Heart right ventricle (tissue), 16 donors: ENCODE data around the gene STARD4. TPM values are rescaled to one million over a fixed set of nuclear protein-coding genes. Genes with fewer than 3 reads are reported as not detected.

Source experiments
- ATAC-seq, 8 donors: fragments of 200-7000 bp; cut with Tn5 transposase; one replicate each; pipeline ENCODE4 v1.9.1; 2020; ENCODE audit warnings: mild to moderate bottlenecking in 8 of 8, moderate library complexity in 8 of 8, moderate number of reproducible peaks in 1 of 8
- DNase-seq, 2 donors: peaks; one replicate each; pipeline ENCODE4 v3.0.0-alpha.2; 2020
- H3K27ac ChIP-seq, 10 donors: fragments of 200-600 bp; sonication (generic) in 2 of 10; one replicate each; pipeline versions ENCODE4 v1.5.0 to v1.8.0; 2020 to 2022; ENCODE audit warnings: mild to moderate bottlenecking in 3 of 10
- H3K27me3 ChIP-seq, 7 donors: fragments of 200-600 bp; one replicate each; pipeline ENCODE4 v1.8.0; 2021 to 2022; ENCODE audit warnings: mild to moderate bottlenecking in 2 of 7
- H3K36me3 ChIP-seq, 9 donors: fragments of 200-600 bp; sonication (generic) in 1 of 9; one replicate each; pipeline versions ENCODE4 v1.5.0 to v1.8.0; 2020 to 2022; ENCODE audit warnings: mild to moderate bottlenecking in 2 of 9
- H3K4me1 ChIP-seq, 9 donors: fragments of 200-600 bp; sonication (generic) in 1 of 9; one replicate each; pipeline versions ENCODE4 v1.5.0 to v1.8.0; 2020 to 2022; ENCODE audit warnings: mild to moderate bottlenecking in 4 of 9
- H3K4me3 ChIP-seq, 10 donors: fragments of 200-600 bp; sonication (generic) in 2 of 10; one replicate each; pipeline versions ENCODE4 v1.5.0 to v1.8.0; 2020 to 2022; ENCODE audit warnings: mild to moderate bottlenecking in 7 of 10, moderate library complexity in 2 of 10
- H3K9me3 ChIP-seq, 11 donors: fragments of 200-600 bp in 10 of 11; sonication (generic) in 2 of 11; one replicate each; pipeline versions ENCODE4 v1.5.0 to v1.8.0; 2013 to 2022; ENCODE audit warnings: mild to moderate bottlenecking in 2 of 11, control low read depth in 1 of 11, moderate library complexity in 1 of 11
- WGBS, 2 donors: extraction: QIAGEN DNeasy Blood & Tissue Kit; methylation state at CpG; one replicate each; pipeline ENCODE4 v1.1.7; 2013; ENCODE audit warnings: inconsistent platforms in 1 of 2; 5-methylcytosine and 5-hydroxymethylcytosine counted together
- intact Hi-C, 10 donors: fragments of 100-400 bp; cut with DNase I; formaldehyde crosslinking; loops; one replicate each; pipeline versions ENCODE4 v1.11.1 to v1.14.2; 2022
- polyA plus RNA-seq, 2 donors: library from polyadenylated mRNA; stranded (reverse); fragments of 200-250 nt; gene quantifications; one replicate each; pipeline ENCODE4 v1.2.3, GENCODE V29; 2013
- total RNA-seq, 10 donors: library from RNA; stranded (reverse); fragmentation: NEBNext Ultra II Directional in 3 of 10; extraction: Animal tissue kit (Norgen Biotek cat#: 25700) in 3 of 10; gene quantifications; one replicate each; pipeline versions ENCODE4 v1.2.1 to v1.2.4, GENCODE V29; 2021 to 2023
- TF ChIP-seq, protein P1 (sequence below), 9 donors: fragments of 200-600 bp; sonication (generic) in 2 of 9; IDR thresholded peaks; one replicate each; pipeline versions ENCODE4 v1.5.0 to v1.8.0; 2021 to 2022; ENCODE audit warnings: antibody characterized with exemption in 9 of 9, mild to moderate bottlenecking in 5 of 9, moderate library complexity in 1 of 9
- donor health status: Arrhythmogenic right ventricular cardiomyopathy.
- donor health status: ischemic (EF 13 %, LVEDD 7.1; RV severe dilation, severe dysfunction).
- donor health status: healthy with polysubstance abuse.
- donor health status: DM: no; HTN: yes; CAD: no.
- donor health status: DM: no; HTN: no; CAD: no.
- donor health status: ischemic (EF 25% LVEDD 6.9; RV normal size, moderate dysfunction).
- donor health status: ischemic (EF 25% LVEDD 5.7; RV mildly dilated, moderate dysfunction).
- donor health status: healthy.
- donor health status: DM: yes; HTN: yes; CAD: no.
- donor health status: Ischemic cardiomyopathy.
- donor health status: ischemic (EF 35%, LVEDD 5.7; RV mildly dilated, moderate dysfunction).
- donor health status: nonischemic (EF 11% LVEDD 7.7; RV severe dilation, severe dysfunction).
- donor health status: DM: yes; HTN: yes; CAD: no.
- donor health status: PGD.
- donor health status: ischemic (EF 29% LVEDD 5.4; RV normal size, mild dysfunction).
- donor health status: nonischemic (EF 23%, LVEDD 6.1; RV moderate dilation, normal function).

The STARD4 gene
- total and polyA plus RNA-seq, 12 donors, result 2.9 to 14.0 (median 6.1) TPM

DNA sequence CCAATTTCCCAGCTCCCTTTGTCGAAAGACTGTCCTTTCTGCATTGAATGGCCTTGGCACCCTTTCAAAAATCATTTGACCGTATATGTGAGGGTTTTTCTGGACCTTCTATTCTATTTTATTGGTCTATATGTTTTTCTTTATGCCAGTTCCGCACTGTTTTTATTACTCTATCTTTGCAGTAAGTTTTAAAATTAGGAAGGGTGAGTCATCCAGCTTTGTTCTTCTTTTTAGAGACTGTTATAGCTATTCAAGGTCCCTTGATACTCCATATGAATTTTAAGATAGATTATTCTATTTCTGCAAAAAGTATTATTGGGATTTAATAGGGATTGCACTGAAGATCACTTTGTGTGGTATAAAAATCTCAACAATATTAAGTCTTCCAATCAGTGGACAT is 44.2 kb upstream of the STARD4 start:
- no peaks in the 10 kb centered on the region for H3K36me3 ChIP-seq
- peaks cover 0 to 15% (median 12%) of the 10 kb centered on the region in 9 donors for H3K4me1 ChIP-seq
- no peak overlapping the region for H3K4me3 ChIP-seq
- no peak overlapping the region for H3K27ac ChIP-seq
- TF ChIP-seq, protein P1, sequence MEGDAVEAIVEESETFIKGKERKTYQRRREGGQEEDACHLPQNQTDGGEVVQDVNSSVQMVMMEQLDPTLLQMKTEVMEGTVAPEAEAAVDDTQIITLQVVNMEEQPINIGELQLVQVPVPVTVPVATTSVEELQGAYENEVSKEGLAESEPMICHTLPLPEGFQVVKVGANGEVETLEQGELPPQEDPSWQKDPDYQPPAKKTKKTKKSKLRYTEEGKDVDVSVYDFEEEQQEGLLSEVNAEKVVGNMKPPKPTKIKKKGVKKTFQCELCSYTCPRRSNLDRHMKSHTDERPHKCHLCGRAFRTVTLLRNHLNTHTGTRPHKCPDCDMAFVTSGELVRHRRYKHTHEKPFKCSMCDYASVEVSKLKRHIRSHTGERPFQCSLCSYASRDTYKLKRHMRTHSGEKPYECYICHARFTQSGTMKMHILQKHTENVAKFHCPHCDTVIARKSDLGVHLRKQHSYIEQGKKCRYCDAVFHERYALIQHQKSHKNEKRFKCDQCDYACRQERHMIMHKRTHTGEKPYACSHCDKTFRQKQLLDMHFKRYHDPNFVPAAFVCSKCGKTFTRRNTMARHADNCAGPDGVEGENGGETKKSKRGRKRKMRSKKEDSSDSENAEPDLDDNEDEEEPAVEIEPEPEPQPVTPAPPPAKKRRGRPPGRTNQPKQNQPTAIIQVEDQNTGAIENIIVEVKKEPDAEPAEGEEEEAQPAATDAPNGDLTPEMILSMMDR (IDR thresholded peaks at IDR 0.05), result no peak
- H3K27me3 ChIP-seq, result no peaks in the 10 kb centered on the region
- no peak for ATAC-seq
- peaks cover 0 to 16% (median 0%) of the 10 kb centered on the region in 11 donors for H3K9me3 ChIP-seq
- WGBS, 2 donors, result 71 to 77% methylated on average over 3 of the region's 3 CpGs
- DNase-seq, result no peak
- intact Hi-C loops, result loop anchor here in 5 of 10 donors (10.0 kb wide), 5 partner anchors 118 to 448 kb away; partner anchors contain the start of gene NREP (in 1 of the 5)

DNA sequence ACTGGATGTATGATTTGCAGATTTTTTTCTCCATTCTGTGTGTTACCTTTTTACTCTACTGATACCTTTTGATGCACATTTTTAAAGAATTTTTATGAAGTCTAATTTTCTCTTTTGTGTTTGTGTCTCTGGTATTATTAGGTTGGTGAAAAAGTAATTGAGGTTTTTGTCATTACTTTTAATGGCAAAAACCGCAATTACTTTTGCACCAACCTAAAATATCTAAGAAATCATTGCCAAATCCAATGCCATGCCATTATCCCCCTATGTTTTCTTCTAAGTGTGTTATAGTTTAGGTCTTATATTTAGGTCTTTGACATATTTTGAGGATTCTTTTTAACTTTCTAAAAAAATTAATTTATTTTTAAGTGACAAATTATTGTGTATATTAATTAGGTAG is 43.4 kb upstream of the STARD4 start:
- WGBS, 2 donors, result 95 to 97% methylated on average over 1 of the region's 1 CpG
- no peak overlapping the region for H3K27ac ChIP-seq
- peaks cover 0 to 21% (median 18%) of the 10 kb centered on the region in 9 donors for H3K4me1 ChIP-seq
- H3K9me3 ChIP-seq, result peaks cover 0 to 16% (median 0%) of the 10 kb centered on the region in 11 donors
- TF ChIP-seq, protein P1 (IDR thresholded peaks at IDR 0.05), result no peak
- H3K4me3 ChIP-seq, result no peak overlapping the region
- intact Hi-C loops, result loop anchor here in 5 of 10 donors (10.0 kb wide), 5 partner anchors 119 to 449 kb away; partner anchors contain the start of gene NREP (in 1 of the 5)
- ATAC-seq, result no peak
- no peaks in the 10 kb centered on the region for H3K36me3 ChIP-seq
- no peaks in the 10 kb centered on the region for H3K27me3 ChIP-seq
- no peak for DNase-seq

DNA sequence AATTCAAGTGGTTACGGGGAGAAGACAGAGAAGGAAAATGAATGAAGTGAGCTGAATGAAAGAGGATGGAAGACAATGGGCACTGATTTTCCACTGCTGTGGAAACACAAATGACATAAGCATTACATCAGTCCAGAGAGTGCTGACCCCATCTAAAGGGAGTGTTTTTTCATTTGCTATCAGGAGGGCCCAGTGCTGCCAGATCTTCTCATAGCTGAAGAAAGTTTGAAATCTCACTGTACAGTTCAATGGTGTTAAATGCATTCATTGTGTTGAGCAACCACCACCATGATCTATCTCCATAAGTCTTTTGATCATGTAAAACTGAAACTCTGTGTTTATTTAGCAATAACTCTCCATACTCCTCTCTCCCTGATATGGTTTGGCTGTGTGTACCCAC is 41.5 kb upstream of the STARD4 start:
- TF ChIP-seq, protein P1 (IDR thresholded peaks at IDR 0.05), result no peak
- no peak overlapping the region for H3K4me3 ChIP-seq
- WGBS, 2 donors, result 53 to 55% methylated on average over 1 of the region's 1 CpG

DNA sequence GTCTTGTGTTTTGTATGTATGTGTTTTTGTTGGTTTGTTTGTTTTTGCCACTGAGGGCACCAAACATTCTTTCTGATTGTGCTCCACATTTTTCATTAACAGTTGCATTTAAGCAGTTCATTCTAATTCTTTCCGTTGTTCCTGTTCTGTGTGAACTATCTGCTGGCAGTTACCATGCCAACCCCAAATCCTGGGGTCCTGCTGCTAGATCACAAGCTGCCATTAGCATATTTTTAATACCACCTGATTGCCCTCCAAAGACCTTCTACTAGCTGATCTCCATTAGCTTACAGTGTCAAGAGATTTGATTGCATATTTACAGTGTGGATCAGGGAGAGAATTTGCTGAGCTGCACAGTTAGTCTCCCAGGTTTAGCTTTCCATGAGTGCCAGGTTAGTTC is 40.6 kb upstream of the STARD4 start:
- intact Hi-C loops, result loop anchor here in 7 of 10 donors (5.0 to 10.0 kb wide), 8 partner anchors 122 to 594 kb away; partner anchors contain the start of gene NREP (in 4 of the 7)
- H3K27ac ChIP-seq, result peak overlapping the region in 6 of 10 donors; percentile 46 to 85 (median 72)
- H3K9me3 ChIP-seq, result no peaks in the 10 kb centered on the region
- no peak for ATAC-seq
- H3K4me3 ChIP-seq, result no peak overlapping the region
- H3K36me3 ChIP-seq, result no peaks in the 10 kb centered on the region
- peaks cover 2 to 38% (median 28%) of the 10 kb centered on the region in 9 donors for H3K4me1 ChIP-seq
- WGBS, 2 donors, result 94% methylated on average over 1 of the region's 1 CpG
- TF ChIP-seq, protein P1 (IDR thresholded peaks at IDR 0.05), result no peak
- no peak for DNase-seq
- H3K27me3 ChIP-seq, result no peaks in the 10 kb centered on the region

More for the DNA sequence above, 41.5 kb upstream of the STARD4 start:
- no peak for ATAC-seq
- Histone ChIP-seq H3K4me1 (peaks cover 2 to 36% (median 28%) of the 10 kb centered on the region in 9 donors), H3K9me3 (no peaks in the 10 kb centered on the region), H3K36me3 (no peaks in the 10 kb centered on the region), H3K27ac (no peak overlapping the region), H3K27me3 (no peaks in the 10 kb centered on the region)
- no peak for DNase-seq
- intact Hi-C loops, result loop anchor here in 7 of 10 donors (5.0 to 10.0 kb wide), 8 partner anchors 121 to 593 kb away; partner anchors contain the start of gene NREP (in 4 of the 7)
